PFSK-1 (cell line): ENCODE measurements around the gene COL6A5. TPM values are rescaled to one million over a fixed set of nuclear protein-coding genes. Genes with fewer than 3 reads are reported as not detected.

Experiments used
- FOXP2 ChIP-seq: optimal IDR thresholded peaks from 2 replicates; pipeline ENCODE3; 2011; ENCODE audit warnings: borderline replicate concordance, control low read depth, inconsistent platforms; ENCODE audit not compliant: insufficient read depth; ENCODE audit errors: extremely low read length, extremely low read depth
- POLR2AphosphoS5 ChIP-seq: IDR thresholded peaks from 2 replicates; pipeline ENCODE4 v1.6.1; 2012; ENCODE audit warnings: low read depth, mild to moderate bottlenecking, control low read depth, low read length, moderate library complexity
- REST ChIP-seq, 2 experiments: IDR thresholded peaks; 2 replicates each; pipeline versions ENCODE4 v1.6.1 to v1.8.0; 2011 to 2012; ENCODE audit warnings: low read depth in 2 of 2, low read length in 2 of 2, control low read depth in 1 of 2, inconsistent platforms in 1 of 2, mild to moderate bottlenecking in 1 of 2, moderate library complexity in 1 of 2; ENCODE audit not compliant: insufficient read depth in 1 of 2
- SIN3A ChIP-seq: IDR thresholded peaks from 2 replicates; pipeline ENCODE4 v1.6.1; 2012; ENCODE audit warnings: mild to moderate bottlenecking, low read length, moderate library complexity, borderline replicate concordance; ENCODE audit not compliant: insufficient read depth
- TAF1 ChIP-seq: IDR thresholded peaks from 2 replicates; pipeline ENCODE4 v1.6.1; 2012; ENCODE audit warnings: low read length, control low read depth, borderline replicate concordance; ENCODE audit not compliant: insufficient read depth
- polyA plus RNA-seq: library from polyadenylated mRNA; unstranded; fragments of >200 nt; gene quantifications from one replicate; pipeline ENCODE4 v1.2.1, GENCODE V29; 2012; ENCODE audit warnings: low read depth, missing spikeins; ENCODE audit not compliant: insufficient read length

The COL6A5 gene, protein sequence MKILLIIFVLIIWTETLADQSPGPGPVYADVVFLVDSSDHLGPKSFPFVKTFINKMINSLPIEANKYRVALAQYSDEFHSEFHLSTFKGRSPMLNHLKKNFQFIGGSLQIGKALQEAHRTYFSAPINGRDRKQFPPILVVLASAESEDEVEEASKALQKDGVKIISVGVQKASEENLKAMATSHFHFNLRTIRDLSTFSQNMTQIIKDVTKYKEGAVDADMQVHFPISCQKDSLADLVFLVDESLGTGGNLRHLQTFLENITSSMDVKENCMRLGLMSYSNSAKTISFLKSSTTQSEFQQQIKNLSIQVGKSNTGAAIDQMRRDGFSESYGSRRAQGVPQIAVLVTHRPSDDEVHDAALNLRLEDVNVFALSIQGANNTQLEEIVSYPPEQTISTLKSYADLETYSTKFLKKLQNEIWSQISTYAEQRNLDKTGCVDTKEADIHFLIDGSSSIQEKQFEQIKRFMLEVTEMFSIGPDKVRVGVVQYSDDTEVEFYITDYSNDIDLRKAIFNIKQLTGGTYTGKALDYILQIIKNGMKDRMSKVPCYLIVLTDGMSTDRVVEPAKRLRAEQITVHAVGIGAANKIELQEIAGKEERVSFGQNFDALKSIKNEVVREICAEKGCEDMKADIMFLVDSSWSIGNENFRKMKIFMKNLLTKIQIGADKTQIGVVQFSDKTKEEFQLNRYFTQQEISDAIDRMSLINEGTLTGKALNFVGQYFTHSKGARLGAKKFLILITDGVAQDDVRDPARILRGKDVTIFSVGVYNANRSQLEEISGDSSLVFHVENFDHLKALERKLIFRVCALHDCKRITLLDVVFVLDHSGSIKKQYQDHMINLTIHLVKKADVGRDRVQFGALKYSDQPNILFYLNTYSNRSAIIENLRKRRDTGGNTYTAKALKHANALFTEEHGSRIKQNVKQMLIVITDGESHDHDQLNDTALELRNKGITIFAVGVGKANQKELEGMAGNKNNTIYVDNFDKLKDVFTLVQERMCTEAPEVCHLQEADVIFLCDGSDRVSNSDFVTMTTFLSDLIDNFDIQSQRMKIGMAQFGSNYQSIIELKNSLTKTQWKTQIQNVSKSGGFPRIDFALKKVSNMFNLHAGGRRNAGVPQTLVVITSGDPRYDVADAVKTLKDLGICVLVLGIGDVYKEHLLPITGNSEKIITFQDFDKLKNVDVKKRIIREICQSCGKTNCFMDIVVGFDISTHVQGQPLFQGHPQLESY (N-terminal part only)
- polyA plus RNA-seq = not detected

GRCh38 chr3:130345487-130346079 lies at the start of gene COL6A5:
COL6A5 (plus strand) TSS chr3:130345672; CDS start chr3:130373639, 27,967 bp downstream.
- TF ChIP-seq REST (IDR thresholded peaks at IDR 0.05; ENCODE audit: insufficient read depth in 1 of 2, low read depth in 2 of 2, low read length in 2 of 2) (no peak), FOXP2 (no peak), SIN3A (no peak), TAF1 (no peak), POLR2AphosphoS5 (no peak)

DNA sequence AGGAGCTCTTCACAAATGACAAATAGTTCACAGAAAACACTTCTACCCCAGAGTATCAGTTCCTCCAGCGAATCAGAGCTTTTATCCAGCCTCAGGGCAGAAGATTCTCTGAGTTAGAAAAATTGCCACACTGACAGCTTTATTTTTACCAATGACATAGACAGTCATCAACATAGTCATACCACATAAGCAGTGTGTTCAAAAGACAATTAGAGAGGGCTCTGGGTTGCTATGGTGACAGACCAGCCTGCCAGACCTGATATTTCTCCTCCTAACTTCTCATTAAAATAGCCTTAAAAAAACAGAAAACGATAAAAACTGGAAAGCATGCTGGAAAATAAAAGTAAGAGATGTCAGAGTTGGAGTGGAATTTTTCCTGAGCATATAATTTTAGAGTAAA lies 45.9 kb upstream of the COL6A5 start:
- TF ChIP-seq POLR2AphosphoS5 (no peak), SIN3A (no peak), TAF1 (no peak), FOXP2 (no peak), REST (IDR thresholded peaks at IDR 0.05; ENCODE audit: insufficient read depth in 1 of 2, low read depth in 2 of 2, low read length in 2 of 2) (no peak)

DNA sequence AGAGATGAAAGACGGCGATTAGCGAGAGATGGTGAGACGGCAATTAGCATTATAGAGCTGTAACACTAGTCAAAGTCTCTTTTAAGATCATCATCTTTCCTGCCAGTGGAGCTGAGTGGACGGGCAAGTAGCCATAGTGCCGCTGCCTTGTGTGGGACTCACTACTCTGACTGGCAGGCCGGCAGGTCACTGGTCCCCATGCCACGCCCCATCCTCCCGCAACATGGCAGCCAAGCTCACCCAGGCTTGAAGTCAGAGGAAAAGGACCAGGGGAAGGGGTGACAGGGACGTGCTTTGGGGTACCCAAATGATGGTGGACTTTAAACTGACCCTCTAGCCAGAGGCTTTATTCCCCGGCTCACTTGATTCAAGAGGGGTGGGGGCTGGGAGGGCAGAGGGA lies 44.6 kb upstream of the COL6A5 start:
- TF ChIP-seq FOXP2 = no peak
- TF ChIP-seq POLR2AphosphoS5 = no peak
- no peak for TF ChIP-seq REST (IDR thresholded peaks at IDR 0.05; ENCODE audit: insufficient read depth in 1 of 2, low read depth in 2 of 2, low read length in 2 of 2)
- TF ChIP-seq SIN3A = no peak
- TF ChIP-seq TAF1 = no peak

- no peak for TF ChIP-seq FOXP2
- no peak for TF ChIP-seq SIN3A
- TF ChIP-seq POLR2AphosphoS5 = no peak
- no peak for TF ChIP-seq REST (IDR thresholded peaks at IDR 0.05; ENCODE audit: insufficient read depth in 1 of 2, low read depth in 2 of 2, low read length in 2 of 2)
These were observed 35.4 kb upstream of the COL6A5 start for GRCh38 chr3:130310109-130310508.
